ENCODE measurements around the gene GALNT17. TPM values are rescaled to one million over a fixed set of nuclear protein-coding genes. Genes with fewer than 3 reads are reported as not detected.

GALNT17 gene
- polyA plus RNA-seq, 1 donor from 2014 or later, result 15.7 TPM

DNA sequence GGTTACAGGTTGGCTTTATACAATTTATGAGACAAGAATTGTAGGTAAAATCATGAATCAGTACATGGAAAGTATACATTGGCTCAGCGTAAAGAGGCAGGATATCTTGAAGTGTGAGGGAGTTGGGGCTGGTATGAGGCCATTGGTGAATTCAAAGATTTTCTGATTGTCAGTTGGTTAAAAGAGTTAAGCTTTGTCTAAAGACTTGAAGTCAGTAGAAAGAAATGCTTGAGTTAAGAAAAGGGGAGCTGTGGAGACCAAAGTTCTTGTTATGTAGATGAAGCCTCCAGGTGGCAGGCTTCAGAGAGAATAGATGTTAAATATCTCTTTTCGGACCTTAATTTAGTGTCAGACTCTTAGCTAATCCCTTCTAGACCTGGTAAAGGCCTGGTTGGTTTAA, 341.0 kb downstream of the GALNT17 start:
- no peak overlapping the region for H3K4me2 ChIP-seq (ENCODE audit: low read length)
- no peak overlapping the region for H3K27ac ChIP-seq (ENCODE audit: low read length)
- no peaks in the 10 kb centered on the region for H4K20me1 ChIP-seq (ENCODE audit: insufficient read depth)
- no peaks in the 10 kb centered on the region for H3K36me3 ChIP-seq (ENCODE audit: insufficient read depth, low read length)
- H3K9me3 ChIP-seq (ENCODE audit: low read length), result peaks cover 6% of the 10 kb centered on the region
- no peak overlapping the region for H3K9ac ChIP-seq (ENCODE audit: low read length)
- no peaks in the 10 kb centered on the region for H3K27me3 ChIP-seq (ENCODE audit: insufficient read depth, low read depth, low read length)
- no peak overlapping the region for H2AFZ ChIP-seq (ENCODE audit: low read depth, low read length)
- H3K9me2 ChIP-seq (ENCODE audit: insufficient read depth, low read length), result no peaks in the 10 kb centered on the region
- TF ChIP-seq, protein P1, sequence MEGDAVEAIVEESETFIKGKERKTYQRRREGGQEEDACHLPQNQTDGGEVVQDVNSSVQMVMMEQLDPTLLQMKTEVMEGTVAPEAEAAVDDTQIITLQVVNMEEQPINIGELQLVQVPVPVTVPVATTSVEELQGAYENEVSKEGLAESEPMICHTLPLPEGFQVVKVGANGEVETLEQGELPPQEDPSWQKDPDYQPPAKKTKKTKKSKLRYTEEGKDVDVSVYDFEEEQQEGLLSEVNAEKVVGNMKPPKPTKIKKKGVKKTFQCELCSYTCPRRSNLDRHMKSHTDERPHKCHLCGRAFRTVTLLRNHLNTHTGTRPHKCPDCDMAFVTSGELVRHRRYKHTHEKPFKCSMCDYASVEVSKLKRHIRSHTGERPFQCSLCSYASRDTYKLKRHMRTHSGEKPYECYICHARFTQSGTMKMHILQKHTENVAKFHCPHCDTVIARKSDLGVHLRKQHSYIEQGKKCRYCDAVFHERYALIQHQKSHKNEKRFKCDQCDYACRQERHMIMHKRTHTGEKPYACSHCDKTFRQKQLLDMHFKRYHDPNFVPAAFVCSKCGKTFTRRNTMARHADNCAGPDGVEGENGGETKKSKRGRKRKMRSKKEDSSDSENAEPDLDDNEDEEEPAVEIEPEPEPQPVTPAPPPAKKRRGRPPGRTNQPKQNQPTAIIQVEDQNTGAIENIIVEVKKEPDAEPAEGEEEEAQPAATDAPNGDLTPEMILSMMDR (IDR thresholded peaks at IDR 0.05; ENCODE audit: poor library complexity, severe bottlenecking), result no peak
- TF ChIP-seq POLR2AphosphoS5 (IDR thresholded peaks at IDR 0.05) (no peak), RAD21 (conservative IDR thresholded peaks at IDR 0.05) (no peak), TAF1 (IDR thresholded peaks at IDR 0.05; ENCODE audit: low read depth) (no peak), SMC3 (conservative IDR thresholded peaks at IDR 0.05; ENCODE audit: poor library complexity) (no peak), EZH2 (IDR thresholded peaks at IDR 0.05; ENCODE audit: borderline replicate concordance, insufficient read depth, low read length, poor library complexity, severe bottlenecking) (no peak), EP300 (conservative IDR thresholded peaks at IDR 0.05; ENCODE audit: poor library complexity, severe bottlenecking) (no peak), MXI1 (conservative IDR thresholded peaks at IDR 0.05; ENCODE audit: poor library complexity, severe bottlenecking) (no peak), REST (IDR thresholded peaks at IDR 0.05; ENCODE audit: borderline replicate concordance) (no peak)
- no peaks in the 10 kb centered on the region for H3F3A ChIP-seq (ENCODE audit: insufficient read depth, low read length, poor library complexity, severe bottlenecking)
- no peak overlapping the region for H3K4me3 ChIP-seq (ENCODE audit: low read length)
- H3K79me2 ChIP-seq (replicated peaks; ENCODE audit: insufficient read depth, low read length), result no peaks in the 10 kb centered on the region

- no peak for TF ChIP-seq TAF1 (IDR thresholded peaks at IDR 0.05; ENCODE audit: low read depth)
- TF ChIP-seq REST (IDR thresholded peaks at IDR 0.05; ENCODE audit: borderline replicate concordance), result no peak
- TF ChIP-seq SMC3 (conservative IDR thresholded peaks at IDR 0.05; ENCODE audit: poor library complexity), result no peak
- no peak for TF ChIP-seq EZH2 (IDR thresholded peaks at IDR 0.05; ENCODE audit: borderline replicate concordance, insufficient read depth, low read length, poor library complexity, severe bottlenecking)
- no peak for TF ChIP-seq MXI1 (conservative IDR thresholded peaks at IDR 0.05; ENCODE audit: poor library complexity, severe bottlenecking)
- TF ChIP-seq EP300 (conservative IDR thresholded peaks at IDR 0.05; ENCODE audit: poor library complexity, severe bottlenecking), result no peak
- TF ChIP-seq RAD21 (conservative IDR thresholded peaks at IDR 0.05), result no peak
- TF ChIP-seq, protein P1 (IDR thresholded peaks at IDR 0.05; ENCODE audit: poor library complexity, severe bottlenecking), result no peak
- TF ChIP-seq POLR2AphosphoS5 (IDR thresholded peaks at IDR 0.05), result no peak
- Histone ChIP-seq H3K9me2 (ENCODE audit: insufficient read depth, low read length) (no peaks in the 10 kb centered on the region), H2AFZ (ENCODE audit: low read depth, low read length) (no peak overlapping the region), H3K27me3 (ENCODE audit: insufficient read depth, low read depth, low read length) (no peaks in the 10 kb centered on the region), H3K9ac (ENCODE audit: low read length) (no peak overlapping the region), H3K4me3 (ENCODE audit: low read length) (no peak overlapping the region), H3K79me2 (replicated peaks; ENCODE audit: insufficient read depth, low read length) (no peaks in the 10 kb centered on the region), H4K20me1 (ENCODE audit: insufficient read depth) (no peaks in the 10 kb centered on the region), H3K27ac (ENCODE audit: low read length) (no peak overlapping the region), H3K9me3 (ENCODE audit: low read length) (peaks cover 6% of the 10 kb centered on the region), H3F3A (ENCODE audit: insufficient read depth, low read length, poor library complexity, severe bottlenecking) (no peaks in the 10 kb centered on the region), H3K36me3 (ENCODE audit: insufficient read depth, low read length) (no peaks in the 10 kb centered on the region), H3K4me2 (ENCODE audit: low read length) (no peak overlapping the region)
These were observed 341.5 kb downstream of the GALNT17 start for GRCh38 chr7:71473366-71473967.

Data from neural cell (in vitro differentiated cells).